ENCODE measurements around the gene CLPSL2. TPM values are rescaled to one million over a fixed set of nuclear protein-coding genes. Genes with fewer than 3 reads are reported as not detected.

CLPSL2 gene
- not detected in 2 replicates for total RNA-seq

DNA sequence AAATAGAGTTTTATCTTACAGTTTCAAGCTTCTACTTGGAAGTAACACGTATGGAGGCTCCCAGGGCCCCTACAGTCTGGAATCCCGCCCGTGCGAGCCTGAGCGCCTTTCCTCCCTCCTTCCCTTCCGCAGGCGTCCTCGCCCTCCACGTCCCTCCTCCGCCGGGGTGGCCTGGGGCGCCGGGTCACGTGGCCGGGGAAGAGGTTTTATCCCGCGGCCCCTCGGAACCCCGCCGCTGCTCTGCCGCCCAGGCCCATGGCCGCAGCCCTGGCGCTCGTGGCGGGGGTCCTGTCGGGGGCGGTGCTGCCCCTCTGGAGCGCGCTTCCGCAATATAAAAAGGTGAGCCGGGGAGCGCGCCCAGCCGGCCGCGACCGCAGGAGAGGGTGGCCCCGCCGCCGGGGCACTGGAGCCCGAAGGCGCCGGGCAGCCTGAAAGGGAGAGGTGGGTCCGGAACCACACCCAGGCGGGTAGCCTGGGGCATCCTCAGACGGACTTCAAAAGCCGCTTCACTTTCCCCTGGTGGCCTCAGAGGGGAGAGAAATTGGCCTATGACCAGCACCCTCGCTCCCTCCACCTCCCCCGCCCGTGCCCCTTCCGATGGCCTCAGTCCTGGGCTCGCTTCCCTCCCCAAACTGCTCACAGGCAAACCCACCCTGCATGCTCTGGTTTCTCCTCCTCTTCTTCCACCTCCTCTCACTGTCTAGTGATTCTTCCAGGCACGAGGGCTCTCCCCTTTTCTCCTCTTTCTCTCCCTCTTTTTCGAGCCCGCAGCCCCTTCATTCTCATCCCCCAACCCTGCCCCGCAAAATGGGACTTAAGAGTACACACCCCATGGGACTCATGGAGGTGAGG lies at the start of gene CLPSL2:
TSS of gene CLPSL2 (plus strand) at position 235 of the 852 bp plus-strand sequence. CDS start at position 256, 21 bp downstream.

DNA sequence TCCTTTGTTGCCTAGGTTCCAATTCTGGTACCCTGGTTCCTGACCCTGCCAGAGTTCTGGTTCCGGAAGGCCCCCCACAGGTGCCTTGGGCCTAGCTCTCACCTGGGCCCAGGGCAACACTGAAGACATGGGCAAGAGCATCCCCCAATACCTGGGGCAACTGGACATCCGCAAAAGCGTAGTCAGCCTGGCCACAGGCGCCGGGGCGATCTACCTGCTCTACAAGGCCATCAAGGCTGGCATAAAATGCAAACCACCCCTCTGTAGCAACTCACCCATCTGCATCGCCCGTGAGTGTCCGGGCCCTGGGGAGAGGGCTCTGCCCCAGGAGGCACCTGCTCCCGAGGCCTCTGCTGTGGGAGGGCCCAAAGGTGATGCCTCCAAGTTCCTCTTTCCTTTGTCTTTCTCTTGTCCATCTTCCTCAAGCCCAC lies 39.4 kb upstream of the CLPSL2 start, which contains the start of gene ARMC12:
TSS of gene ARMC12 (plus strand) at position 51 of the 431 bp plus-strand sequence. CDS start at position 128, 77 bp downstream.

DNA sequence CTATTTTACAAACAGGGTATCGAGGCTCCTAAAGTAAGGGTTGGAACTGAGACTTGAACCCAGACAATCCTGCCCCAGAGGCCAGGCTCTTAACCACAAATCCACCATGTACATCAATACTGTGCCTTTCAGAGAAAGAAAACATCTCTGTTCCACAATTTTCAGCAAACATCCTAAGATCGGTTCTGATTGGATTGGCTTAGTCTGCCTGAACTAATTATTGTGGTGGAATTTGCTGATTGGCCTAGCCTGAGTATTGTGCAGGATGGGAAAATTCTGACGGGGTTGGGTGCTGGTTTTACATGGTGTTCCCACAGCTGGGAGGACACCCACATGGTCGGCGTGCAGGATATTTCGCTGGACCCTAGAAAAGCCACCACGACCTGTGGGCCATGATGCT lies 4.3 kb downstream of the CLPSL2 start, which contains the start of gene CLPSL1:
TSS of gene CLPSL1 (plus strand) at position 301 of the 400 bp plus-strand sequence. CDS start at position 393, 92 bp downstream.

GRCh38 chr6:35804996-35805736 lies 28.8 kb downstream of the CLPSL2 start, which contains the start of gene LHFPL5:
TSS of gene LHFPL5 (plus strand) at chr6:35805352. CDS start at chr6:35805671, 319 bp downstream.

Other genes starting within 250 kb of the CLPSL2 start
- 14.5 and 27.1 TPM in 2 replicates for gene FKBP5, start 87.7 kb upstream of the CLPSL2 start, total RNA-seq
- 0.22 and 0.25 TPM in 2 replicates for gene ARMC12, start 39.6 kb upstream of the CLPSL2 start, total RNA-seq
- gene CLPSL1, start 4.4 kb downstream of the CLPSL2 start, total RNA-seq: not detected in 2 replicates
- not detected in 2 replicates for gene CLPS, start 20.7 kb downstream of the CLPSL2 start, total RNA-seq
- gene LHFPL5, start 28.8 kb downstream of the CLPSL2 start, total RNA-seq: not detected in 2 replicates
- 59.9 and 111 TPM in 2 replicates for gene SRPK1, start 144.5 kb downstream of the CLPSL2 start, total RNA-seq
- gene SLC26A8, start 248.0 kb downstream of the CLPSL2 start, total RNA-seq: not detected in 2 replicates